Stomach (tissue), 4 donors: ENCODE measurements around the gene SMYD3.

Experiments used
- POLR2A ChIP-seq, 4 donors: fragments of 450-650 bp; IDR thresholded peaks; one replicate each; pipeline ENCODE4 v1.6.1; 2016; ENCODE audit warnings: antibody characterized with exemption in 4 of 4, control low read depth in 2 of 4, mild to moderate bottlenecking in 1 of 4, moderate library complexity in 1 of 4
- POLR2AphosphoS5 ChIP-seq, 3 donors: sonication (generic); formaldehyde crosslinking; IDR thresholded peaks; one replicate each; pipeline ENCODE4 v1.6.1; 2016; ENCODE audit warnings: antibody characterized with exemption in 3 of 3
- TF ChIP-seq, protein P1 (sequence below), 7 experiments: fragments of 450-650 bp in 4 of 7; fragments of 200-600 bp in 3 of 7; sonication (generic) in 3 of 7; IDR thresholded peaks; one replicate each; pipeline ENCODE4 v1.5.1; 2016 to 2019; ENCODE audit warnings: antibody characterized with exemption in 7 of 7, control low read depth in 2 of 7, mild to moderate bottlenecking in 1 of 7

DNA sequence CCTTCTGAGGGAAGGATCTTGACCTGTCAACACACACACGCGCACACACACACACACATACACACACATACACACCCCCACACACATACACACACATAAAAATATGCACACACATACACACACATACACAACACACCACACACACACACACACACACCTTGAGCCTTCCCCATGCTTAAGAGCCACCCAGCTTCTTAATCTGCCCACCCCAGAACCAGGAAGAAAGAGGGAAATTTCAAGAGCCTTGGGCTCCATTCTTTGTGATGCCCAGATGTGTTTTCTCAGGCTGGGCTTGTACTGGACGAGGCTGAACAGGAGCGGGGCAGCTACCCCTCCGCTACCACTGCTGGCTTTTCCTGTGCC lies 708.7 kb downstream of the SMYD3 start:
- TF ChIP-seq POLR2A (IDR thresholded peaks at IDR 0.05) (no peak), POLR2AphosphoS5 (IDR thresholded peaks at IDR 0.05) (no peak)
- TF ChIP-seq, protein P1, sequence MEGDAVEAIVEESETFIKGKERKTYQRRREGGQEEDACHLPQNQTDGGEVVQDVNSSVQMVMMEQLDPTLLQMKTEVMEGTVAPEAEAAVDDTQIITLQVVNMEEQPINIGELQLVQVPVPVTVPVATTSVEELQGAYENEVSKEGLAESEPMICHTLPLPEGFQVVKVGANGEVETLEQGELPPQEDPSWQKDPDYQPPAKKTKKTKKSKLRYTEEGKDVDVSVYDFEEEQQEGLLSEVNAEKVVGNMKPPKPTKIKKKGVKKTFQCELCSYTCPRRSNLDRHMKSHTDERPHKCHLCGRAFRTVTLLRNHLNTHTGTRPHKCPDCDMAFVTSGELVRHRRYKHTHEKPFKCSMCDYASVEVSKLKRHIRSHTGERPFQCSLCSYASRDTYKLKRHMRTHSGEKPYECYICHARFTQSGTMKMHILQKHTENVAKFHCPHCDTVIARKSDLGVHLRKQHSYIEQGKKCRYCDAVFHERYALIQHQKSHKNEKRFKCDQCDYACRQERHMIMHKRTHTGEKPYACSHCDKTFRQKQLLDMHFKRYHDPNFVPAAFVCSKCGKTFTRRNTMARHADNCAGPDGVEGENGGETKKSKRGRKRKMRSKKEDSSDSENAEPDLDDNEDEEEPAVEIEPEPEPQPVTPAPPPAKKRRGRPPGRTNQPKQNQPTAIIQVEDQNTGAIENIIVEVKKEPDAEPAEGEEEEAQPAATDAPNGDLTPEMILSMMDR (IDR thresholded peaks at IDR 0.05), result no peak
